ENCODE results near the gene MAST2. TPM values are rescaled to one million over a fixed set of nuclear protein-coding genes. Genes with fewer than 3 reads are reported as not detected.

The MAST2 gene
- total and polyA plus RNA-seq, 3 donors from 2014 or later = 88.4 to 158 (median 113) TPM

- Histone ChIP-seq H3K4me1 (no peaks in the 10 kb centered on the region), H3K4me3 (no peak overlapping the region), H3K27me3 (no peaks in the 10 kb centered on the region), H3K27ac (no peak overlapping the region), H3K36me3 (ENCODE audit: low read depth, missing control alignments) (no peaks in the 10 kb centered on the region), H3K9me3 (no peaks in the 10 kb centered on the region)
- intact Hi-C loops (cut with DNase I; ENCODE audit: low total_unique reads) = no loop called here
- WGBS, 2 donors = 53 to 86% methylated on average over 1 of the region's 1 CpG
- DNase-seq = no peak
- TF ChIP-seq CTCF (IDR thresholded peaks at IDR 0.05) (no peak), POLR2A (IDR thresholded peaks at IDR 0.05) (no peak)
Measured at GRCh38 chr1:46005594-46005993, 202.2 kb downstream of the MAST2 start.

- H3K27ac ChIP-seq = no peak overlapping the region
- no peak for DNase-seq
- no peak overlapping the region for H3K4me3 ChIP-seq
- TF ChIP-seq POLR2A (IDR thresholded peaks at IDR 0.05) (no peak), CTCF (IDR thresholded peaks at IDR 0.05) (no peak)
- no peaks in the 10 kb centered on the region for H3K27me3 ChIP-seq
- intact Hi-C loops (cut with DNase I; ENCODE audit: low total_unique reads) = no loop called here
- no peaks in the 10 kb centered on the region for H3K36me3 ChIP-seq (ENCODE audit: low read depth, missing control alignments)
- no peaks in the 10 kb centered on the region for H3K9me3 ChIP-seq
- no peaks in the 10 kb centered on the region for H3K4me1 ChIP-seq
Measured at GRCh38 chr1:46008585-46008984, 205.2 kb downstream of the MAST2 start.

GRCh38 chr1:46010611-46011010 is 207.2 kb downstream of the MAST2 start:
- no peaks in the 10 kb centered on the region for H3K36me3 ChIP-seq (ENCODE audit: low read depth, missing control alignments)
- no peak for TF ChIP-seq POLR2A (IDR thresholded peaks at IDR 0.05)
- TF ChIP-seq CTCF (IDR thresholded peaks at IDR 0.05) = no peak
- 90 to 94% methylated on average over 6 of the region's 6 CpGs for WGBS, 2 donors
- intact Hi-C loops (cut with DNase I; ENCODE audit: low total_unique reads) = no loop called here
- H3K27me3 ChIP-seq = no peaks in the 10 kb centered on the region
- no peaks in the 10 kb centered on the region for H3K9me3 ChIP-seq
- no peaks in the 10 kb centered on the region for H3K4me1 ChIP-seq
- H3K4me3 ChIP-seq = no peak overlapping the region
- no peak for DNase-seq
- no peak overlapping the region for H3K27ac ChIP-seq

- H3K27me3 ChIP-seq = no peaks in the 10 kb centered on the region
- intact Hi-C loops (cut with DNase I; ENCODE audit: low total_unique reads) = no loop called here
- no peak overlapping the region for H3K27ac ChIP-seq
- DNase-seq = no peak
- 76 to 79% methylated on average over 7 of the region's 7 CpGs for WGBS, 2 donors
- no peaks in the 10 kb centered on the region for H3K4me1 ChIP-seq
- TF ChIP-seq CTCF (IDR thresholded peaks at IDR 0.05) (no peak), POLR2A (IDR thresholded peaks at IDR 0.05) (no peak)
- H3K9me3 ChIP-seq = no peaks in the 10 kb centered on the region
- no peaks in the 10 kb centered on the region for H3K36me3 ChIP-seq (ENCODE audit: low read depth, missing control alignments)
- H3K4me3 ChIP-seq = no peak overlapping the region
Measured at GRCh38 chr1:46011121-46011695, 207.8 kb downstream of the MAST2 start.

GRCh38 chr1:46012236-46012635 is 208.8 kb downstream of the MAST2 start:
- Histone ChIP-seq H3K36me3 (ENCODE audit: low read depth, missing control alignments) (no peaks in the 10 kb centered on the region), H3K27me3 (no peaks in the 10 kb centered on the region), H3K4me1 (no peaks in the 10 kb centered on the region), H3K9me3 (no peaks in the 10 kb centered on the region), H3K27ac (no peak overlapping the region), H3K4me3 (no peak overlapping the region)
- no peak for DNase-seq
- intact Hi-C loops (cut with DNase I; ENCODE audit: low total_unique reads) = no loop called here
- WGBS, 2 donors = 85 to 96% methylated on average over 1 of the region's 1 CpG
- TF ChIP-seq POLR2A (IDR thresholded peaks at IDR 0.05) (no peak), CTCF (IDR thresholded peaks at IDR 0.05) (no peak)

Data from testis (tissue), 3 donors.